H1 (cell line): Measurements from ENCODE around the gene TMEM125. TPM values are rescaled to one million over a fixed set of nuclear protein-coding genes. Genes with fewer than 3 reads are reported as not detected.

Source experiments
- CTCF ChIA-PET: fragments of 300-600 bp; sonication (Branson Sonifier 250); formaldehyde crosslinking; loops from one replicate; lab custom pipeline; 2021; ENCODE audit not compliant: partially characterized antibody; lab: Charles Lee
- POLR2A ChIA-PET: fragments of 300-600 bp; sonication (Branson Sonifier 250); formaldehyde crosslinking; loops from one replicate; lab custom pipeline; 2021; ENCODE audit warnings: inconsistent platforms; ENCODE audit not compliant: partially characterized antibody; lab: Charles Lee
- DNase-seq, 2 experiments: peaks; one replicate each; pipeline versions ENCODE4 v3.0.0 to v3.0.0-alpha.2; 2010 to 2022; ENCODE audit warnings: low spot score in 2 of 2, low read depth in 1 of 2, mixed read lengths in 1 of 2
- FAIRE-seq: peaks from 2 replicates; lab custom pipeline; 2011; peaks lifted over from hg19 to GRCh38; lab: Jason Lieb, UNC
- H2AFZ ChIP-seq: 2 replicates; pipeline ENCODE4 v1.8.1; 2012; ENCODE audit warnings: low read length, inconsistent platforms
- H2AK5ac ChIP-seq: 2 replicates; pipeline ENCODE4 v1.6.1; 2013; ENCODE audit warnings: low read depth, low read length
- H2BK120ac ChIP-seq: replicated peaks from 2 replicates; pipeline ENCODE3; 2013; ENCODE audit warnings: low read depth, low read length, inconsistent platforms
- H2BK12ac ChIP-seq: 2 replicates; pipeline ENCODE4 v1.6.1; 2013; ENCODE audit warnings: low read depth, low read length
- H2BK15ac ChIP-seq: 2 replicates; pipeline ENCODE4 v1.6.1; 2013; ENCODE audit warnings: low read length
- H2BK20ac ChIP-seq: 2 replicates; pipeline ENCODE4 v1.6.1; 2013; ENCODE audit warnings: low read length
- H2BK5ac ChIP-seq: 2 replicates; pipeline ENCODE4 v1.6.1; 2013; ENCODE audit warnings: low read depth, low read length
- H3K14ac ChIP-seq: 2 replicates; pipeline ENCODE4 v1.6.1; 2013; ENCODE audit warnings: inconsistent platforms; ENCODE audit not compliant: insufficient read length
- H3K18ac ChIP-seq: 2 replicates; pipeline ENCODE4 v1.6.1; 2013; ENCODE audit warnings: low read length; ENCODE audit errors: extremely low read depth
- H3K23ac ChIP-seq: 2 replicates; pipeline ENCODE4 v1.6.1; 2013; ENCODE audit warnings: inconsistent platforms; ENCODE audit not compliant: insufficient read length
- H3K23me2 ChIP-seq: 2 replicates; pipeline ENCODE4 v1.6.1; 2013; ENCODE audit warnings: low read depth, low read length
- H3K27ac ChIP-seq: 2 replicates; pipeline ENCODE4 v1.6.1; 2011; ENCODE audit warnings: low read depth, low read length, inconsistent platforms
- H3K27me3 ChIP-seq, 4 experiments: replicated peaks in 1 of 4; 1 replicate in 1 of 4; 2 replicates in 3 of 4; pipeline versions ENCODE4 v1.6.1 to v1.8.1; 2011 to 2013; ENCODE audit warnings: low read length in 3 of 4, mild to moderate bottlenecking in 3 of 4, inconsistent platforms in 2 of 4, mixed read lengths in 2 of 4, moderate library complexity in 1 of 4; ENCODE audit not compliant: control insufficient read depth in 3 of 4, insufficient read depth in 3 of 4; ENCODE audit errors: extremely low read depth in 1 of 4
- H3K36me3 ChIP-seq, 4 experiments: 2 replicates each; pipeline versions ENCODE4 v1.6.1 to v1.8.1; 2011 to 2013; ENCODE audit warnings: mild to moderate bottlenecking in 4 of 4, low read length in 3 of 4, moderate library complexity in 2 of 4, control low read depth in 1 of 4, inconsistent platforms in 1 of 4; ENCODE audit not compliant: insufficient read depth in 4 of 4, control insufficient read depth in 2 of 4
- H3K4ac ChIP-seq: replicated peaks from 2 replicates; pipeline ENCODE3; 2013; ENCODE audit warnings: low read length, low read depth, mixed read lengths, inconsistent platforms; ENCODE audit not compliant: insufficient read length
- H3K4me1 ChIP-seq, 4 experiments: replicated peaks in 1 of 4; 1 replicate in 1 of 4; 2 replicates in 3 of 4; pipeline versions ENCODE4 v1.6.1 to v1.8.1; 2011 to 2013; ENCODE audit warnings: low read length in 3 of 4, inconsistent platforms in 2 of 4, mixed read lengths in 1 of 4; ENCODE audit not compliant: insufficient read depth in 4 of 4, control insufficient read depth in 3 of 4
- H3K4me2 ChIP-seq, 2 experiments: 2 replicates each; pipeline versions ENCODE4 v1.6.1 to v1.8.1; 2011 to 2013; ENCODE audit warnings: low read depth in 2 of 2, low read length in 2 of 2, control low read depth in 1 of 2, inconsistent platforms in 1 of 2, mild to moderate bottlenecking in 1 of 2; ENCODE audit not compliant: insufficient read depth in 1 of 2
- H3K4me3 ChIP-seq, 4 experiments: fragments of 200-600, 300-600 bp in 1 of 4; sonication (generic), shearing (Covaris generic), sonication (Bioruptor Twin) in 1 of 4; 2 replicates each; pipeline versions ENCODE4 v1.5.1 to v1.8.1; 2011 to 2016; ENCODE audit warnings: low read length in 4 of 4, low read depth in 3 of 4, control low read depth in 2 of 4, inconsistent platforms in 2 of 4, mild to moderate bottlenecking in 2 of 4, mixed read lengths in 1 of 4, moderate library complexity in 1 of 4; ENCODE audit not compliant: insufficient read depth in 2 of 4; ENCODE audit errors: extremely low read depth in 1 of 4
- H3K56ac ChIP-seq: replicated peaks from 2 replicates; pipeline ENCODE3; 2013; ENCODE audit warnings: low read depth, mild to moderate bottlenecking, mixed read lengths, low read length, inconsistent platforms; ENCODE audit not compliant: insufficient read length
- H3K79me1 ChIP-seq: 2 replicates; pipeline ENCODE4 v1.6.1; 2013; ENCODE audit warnings: low read depth, low read length, control low read depth
- H3K79me2 ChIP-seq, 2 experiments: 2 replicates each; pipeline versions ENCODE4 v1.6.1 to v1.8.1; 2012 to 2013; ENCODE audit warnings: low read length in 2 of 2, mild to moderate bottlenecking in 2 of 2, inconsistent platforms in 1 of 2; ENCODE audit not compliant: insufficient read depth in 2 of 2, control insufficient read depth in 1 of 2
- H3K9ac ChIP-seq, 4 experiments: replicated peaks in 1 of 4; 1 replicate in 1 of 4; 2 replicates in 3 of 4; pipeline versions ENCODE4 v1.6.1 to v1.8.1; 2011 to 2013; ENCODE audit warnings: low read depth in 3 of 4, low read length in 3 of 4, control low read depth in 2 of 4, mild to moderate bottlenecking in 2 of 4, moderate library complexity in 2 of 4, inconsistent platforms in 1 of 4; ENCODE audit errors: extremely low read depth in 1 of 4
- H3K9me3 ChIP-seq, 2 experiments: 2 replicates each; pipeline versions ENCODE4 v1.6.1 to v1.8.1; 2012 to 2013; ENCODE audit warnings: mild to moderate bottlenecking in 2 of 2, moderate library complexity in 2 of 2, control low read depth in 1 of 2, inconsistent platforms in 1 of 2, low read depth in 1 of 2, low read length in 1 of 2, mixed read lengths in 1 of 2; ENCODE audit not compliant: insufficient read depth in 2 of 2
- H4K20me1 ChIP-seq, 2 experiments: replicated peaks in 1 of 2; 2 replicates each; pipeline versions ENCODE3 to v1.8.1; 2011 to 2013; ENCODE audit warnings: inconsistent platforms in 2 of 2, low read length in 2 of 2, mild to moderate bottlenecking in 1 of 2; ENCODE audit not compliant: insufficient read depth in 2 of 2, control insufficient read depth in 1 of 2
- H4K5ac ChIP-seq: 2 replicates; pipeline ENCODE4 v1.6.1; 2013; ENCODE audit warnings: low read length, low read depth, mixed read lengths, inconsistent platforms; ENCODE audit not compliant: insufficient read length
- H4K8ac ChIP-seq: 2 replicates; pipeline ENCODE4 v1.8.0; 2013; ENCODE audit warnings: mild to moderate bottlenecking, moderate library complexity, low read length, inconsistent platforms; ENCODE audit not compliant: insufficient read depth; ENCODE audit errors: extremely low read depth
- H4K91ac ChIP-seq: replicated peaks from 2 replicates; pipeline ENCODE3; 2013; ENCODE audit warnings: low read length, mixed read lengths, inconsistent platforms; ENCODE audit not compliant: insufficient read length
- CBX8 ChIP-seq: fragments of 300-800, 300-1000 bp; sonication (generic); IDR thresholded peaks from 2 replicates; pipeline ENCODE4 v1.7.1; 2016; ENCODE audit warnings: low read depth, low read length, borderline replicate concordance
- CTCF ChIP-seq, 3 experiments: IDR thresholded peaks; 1 replicate in 2 of 3; 2 replicates in 1 of 3; pipeline versions ENCODE4 v1.5.1 to v1.6.1; 2011; ENCODE audit warnings: low read length in 3 of 3, mild to moderate bottlenecking in 3 of 3, inconsistent platforms in 2 of 3, low read depth in 1 of 3, moderate library complexity in 1 of 3; ENCODE audit not compliant: insufficient read depth in 1 of 3; ENCODE audit errors: control extremely low read depth in 1 of 3
- HDAC6 ChIP-seq: IDR thresholded peaks from one replicate; pipeline ENCODE4 v1.7.1; 2012; ENCODE audit warnings: low read depth, mild to moderate bottlenecking, inconsistent platforms, low read length, moderate library complexity
- KDM4A ChIP-seq: IDR thresholded peaks from one replicate; pipeline ENCODE4 v1.7.1; 2012; ENCODE audit warnings: low read depth, mild to moderate bottlenecking, moderate library complexity, low read length, inconsistent platforms; ENCODE audit not compliant: severe bottlenecking
- WGBS, 2 experiments: shearing (Covaris generic) in 1 of 2; methylation state at CpG; one replicate each; pipeline versions ENCODE4 v1.1.6 to v1.1.7; 2013 to 2015; ENCODE audit warnings: low lambda C conversion rate in 2 of 2, mixed read lengths in 2 of 2, inconsistent platforms in 1 of 2, low coverage in 1 of 2, missing lambda C conversion rate in 1 of 2; ENCODE audit not compliant: insufficient replicate concordance in 2 of 2, insufficient coverage in 1 of 2, insufficient read length in 1 of 2; ENCODE audit errors: extremely low coverage in 1 of 2, missing lambda C conversion rate in 1 of 2; 5-methylcytosine and 5-hydroxymethylcytosine counted together
- polyA plus RNA-seq, 7 experiments: library from polyadenylated mRNA; depleted of rRNA in 3 of 7; stranded (reverse) in 5 of 7; unstranded in 2 of 7; fragments of >200 nt in 5 of 7; fragments of 200-250 nt in 2 of 7; gene quantifications; 1 replicate in 5 of 7; 2 replicates in 1 of 7; 4 replicates in 1 of 7; pipeline versions ENCODE4 v1.2.1 to v1.2.3, GENCODE V29; 2011 to 2013; ENCODE audit warnings: missing spikeins in 2 of 7, mixed read lengths in 2 of 7
- total RNA-seq: library from RNA; stranded (reverse); fragmentation: NEBNext Ultra II Directional; extraction: Animal tissue kit (Norgen Biotek cat#: 25700); gene quantifications from 2 replicates; pipeline ENCODE4 v1.2.1, GENCODE V29; 2021

TMEM125 gene
- total and polyA plus RNA-seq, 2 of the 8 experiments (the other 6 are each of a cell fraction or from before 2014, with no cell fraction given), result 26.5 to 46.7 TPM

GRCh38 chr1:43318831-43319230 lies 49.0 kb downstream of the TMEM125 start:
- Histone ChIP-seq H2AFZ (no peak overlapping the region; the same call in 1 of the 2 replicates), H2AK5ac (no peak overlapping the region), H4K20me1 (no peaks in the 10 kb centered on the region), H2BK15ac (no peak overlapping the region), H2BK20ac (no peak overlapping the region), H3K4me2 (no peak overlapping the region), H3K36me3 (no peaks in the 10 kb centered on the region), H3K4me1 (peaks cover 0 to 5% (median 0%) of the 10 kb centered on the region in 4 experiments; a peak in 1 of 7 replicates), H3K23ac (no peak overlapping the region), H3K79me1 (no peaks in the 10 kb centered on the region), H4K5ac (no peak overlapping the region), H3K79me2 (no peaks in the 10 kb centered on the region), H2BK12ac (no peak overlapping the region), H3K9ac (no peak overlapping the region), H4K8ac (no peak overlapping the region; the same call in 1 of the 2 replicates), H3K4ac (no peak overlapping the region), H2BK5ac (no peak overlapping the region), H4K91ac (no peak overlapping the region), H3K14ac (no peak overlapping the region), H3K27ac (no peak overlapping the region), H3K9me3 (no peaks in the 10 kb centered on the region), H3K18ac (no peak overlapping the region), H3K4me3 (no peak overlapping the region), H3K27me3 (no peaks in the 10 kb centered on the region; a peak in 1 of 7 replicates), H3K23me2 (no peaks in the 10 kb centered on the region), H3K56ac (no peak overlapping the region), H2BK120ac (no peak overlapping the region)
- no peak for DNase-seq
- FAIRE-seq, result no peak
- TF ChIP-seq CTCF (IDR thresholded peaks at IDR 0.05; ENCODE audit: control extremely low read depth in 1 of 3, insufficient read depth in 1 of 3, low read depth in 1 of 3, low read length in 3 of 3) (no peak), HDAC6 (no peak), KDM4A (no peak), CBX8 (no peak)
- POLR2A ChIA-PET, result interaction anchor here (0.6 to 0.9 kb wide), 2 partner anchors 87 to 149 kb away, joined by 3 read pairs; no protein-coding TSS in a partner anchor
- CTCF ChIA-PET, result interaction anchor here (1.1 to 3.9 kb wide), 2 partner anchors 26 to 34 kb away, joined by 3 to 19 read pairs; partner anchors contain the start of gene C1orf210
- WGBS, 2 experiments, result 87% methylated on average over 4 of the region's 4 CpGs; no CpG with 5 or more reads in 1 of the 2 experiments
